ENCODE measurements around the gene MFGE8. TPM values are rescaled to one million over a fixed set of nuclear protein-coding genes. Genes with fewer than 3 reads are reported as not detected.

Gene MFGE8
- total RNA-seq, 1 donor from 2014 or later = 2.4 TPM

DNA sequence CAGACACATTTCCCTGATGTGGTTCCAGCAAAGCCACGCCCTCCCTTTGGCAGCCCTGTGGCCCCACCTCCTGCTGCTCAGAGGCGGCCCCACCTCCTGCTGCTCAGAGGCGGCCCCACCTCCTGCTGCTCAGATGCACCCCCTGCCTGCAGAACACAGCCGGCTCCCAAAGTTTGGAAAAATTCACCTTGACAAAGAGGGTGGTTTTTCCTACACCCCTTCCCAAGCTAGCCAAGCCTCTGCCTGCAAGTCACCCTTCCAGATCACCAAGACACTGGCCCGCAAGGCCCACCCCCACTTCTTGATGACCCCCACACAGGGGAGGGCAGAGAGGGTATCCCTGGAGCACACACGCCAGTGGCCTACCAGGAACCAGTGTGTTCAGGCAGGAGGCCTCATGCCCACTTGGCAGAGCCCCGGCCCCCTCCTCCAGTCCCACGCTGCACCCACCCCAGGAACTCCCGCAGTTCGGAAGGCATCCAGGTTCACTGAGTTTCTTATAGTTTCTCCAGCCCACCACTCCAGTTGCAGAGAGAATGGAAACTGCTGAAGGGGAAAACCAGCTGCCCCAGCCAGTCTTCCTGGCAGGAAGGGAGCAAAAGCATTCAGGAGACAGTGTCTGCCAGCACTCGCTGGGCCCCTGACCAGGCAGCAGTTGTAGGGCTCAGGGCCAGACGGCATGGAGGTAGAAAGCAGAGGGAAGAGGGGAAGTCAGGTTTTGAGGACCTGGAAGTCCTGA is 15.6 kb downstream of the MFGE8 start:
- H3K36me3 Mint-ChIP-seq (ENCODE audit: low read depth) = no peaks in the 10 kb centered on the region
- DNase-seq = no peak
- no peak overlapping the region for H3K27ac Mint-ChIP-seq
- intact Hi-C loops (cut with micrococcal nuclease) = loop anchor here (5.0 kb wide), 1 partner anchor 430 kb away; the partner anchor contains the start of genes MRPL46 and MRPS11
- H3K9me3 Mint-ChIP-seq = no peaks in the 10 kb centered on the region
- peaks cover 6% of the 10 kb centered on the region for H3K27me3 Mint-ChIP-seq
- ChIA-PET POLR2A (no interaction called here), CTCF (interaction anchor here (1.0 kb wide), 1 partner anchor 273 kb away, joined by 4 read pairs; no protein-coding TSS in a partner anchor)
- TF ChIP-seq, protein P1, sequence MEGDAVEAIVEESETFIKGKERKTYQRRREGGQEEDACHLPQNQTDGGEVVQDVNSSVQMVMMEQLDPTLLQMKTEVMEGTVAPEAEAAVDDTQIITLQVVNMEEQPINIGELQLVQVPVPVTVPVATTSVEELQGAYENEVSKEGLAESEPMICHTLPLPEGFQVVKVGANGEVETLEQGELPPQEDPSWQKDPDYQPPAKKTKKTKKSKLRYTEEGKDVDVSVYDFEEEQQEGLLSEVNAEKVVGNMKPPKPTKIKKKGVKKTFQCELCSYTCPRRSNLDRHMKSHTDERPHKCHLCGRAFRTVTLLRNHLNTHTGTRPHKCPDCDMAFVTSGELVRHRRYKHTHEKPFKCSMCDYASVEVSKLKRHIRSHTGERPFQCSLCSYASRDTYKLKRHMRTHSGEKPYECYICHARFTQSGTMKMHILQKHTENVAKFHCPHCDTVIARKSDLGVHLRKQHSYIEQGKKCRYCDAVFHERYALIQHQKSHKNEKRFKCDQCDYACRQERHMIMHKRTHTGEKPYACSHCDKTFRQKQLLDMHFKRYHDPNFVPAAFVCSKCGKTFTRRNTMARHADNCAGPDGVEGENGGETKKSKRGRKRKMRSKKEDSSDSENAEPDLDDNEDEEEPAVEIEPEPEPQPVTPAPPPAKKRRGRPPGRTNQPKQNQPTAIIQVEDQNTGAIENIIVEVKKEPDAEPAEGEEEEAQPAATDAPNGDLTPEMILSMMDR (IDR thresholded peaks at IDR 0.05) = no peak
- no peak overlapping the region for H3K4me3 Mint-ChIP-seq
- H3K4me1 Mint-ChIP-seq = peaks cover 16% of the 10 kb centered on the region
- ATAC-seq (ENCODE audit: low read depth) = peak; percentile 74

DNA sequence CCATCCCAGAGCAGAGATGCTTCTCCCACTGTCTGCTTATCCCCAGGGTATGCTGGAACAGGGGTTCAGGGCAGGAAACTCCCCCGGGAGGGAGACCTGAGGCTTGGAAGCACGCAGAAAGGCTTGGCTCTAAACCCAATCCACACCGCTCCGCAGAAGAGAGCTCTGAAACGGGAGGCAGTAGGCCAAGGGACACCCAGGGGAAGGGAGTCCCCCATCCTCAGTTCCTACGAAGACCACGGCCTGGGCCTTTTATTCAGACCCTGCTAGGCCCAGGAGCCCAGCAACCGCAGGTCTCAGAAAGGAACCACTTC is 16.1 kb downstream of the MFGE8 start:
- no peak overlapping the region for H3K27ac Mint-ChIP-seq
- peaks cover 6% of the 10 kb centered on the region for H3K27me3 Mint-ChIP-seq
- no peak overlapping the region for H3K4me3 Mint-ChIP-seq
- ATAC-seq (ENCODE audit: low read depth) (no peak), DNase-seq (no peak)
- no peaks in the 10 kb centered on the region for H3K9me3 Mint-ChIP-seq
- TF ChIP-seq, protein P1 (IDR thresholded peaks at IDR 0.05) = no peak
- intact Hi-C loops (cut with micrococcal nuclease) = loop anchor here (5.0 kb wide), 1 partner anchor 430 kb away; the partner anchor contains the start of genes MRPL46 and MRPS11
- peaks cover 16% of the 10 kb centered on the region for H3K4me1 Mint-ChIP-seq
- POLR2A ChIA-PET = no interaction called here
- CTCF ChIA-PET = interaction anchor here (1.0 kb wide), 1 partner anchor 272 kb away, joined by 4 read pairs; no protein-coding TSS in a partner anchor
- H3K36me3 Mint-ChIP-seq (ENCODE audit: low read depth) = no peaks in the 10 kb centered on the region

DNA sequence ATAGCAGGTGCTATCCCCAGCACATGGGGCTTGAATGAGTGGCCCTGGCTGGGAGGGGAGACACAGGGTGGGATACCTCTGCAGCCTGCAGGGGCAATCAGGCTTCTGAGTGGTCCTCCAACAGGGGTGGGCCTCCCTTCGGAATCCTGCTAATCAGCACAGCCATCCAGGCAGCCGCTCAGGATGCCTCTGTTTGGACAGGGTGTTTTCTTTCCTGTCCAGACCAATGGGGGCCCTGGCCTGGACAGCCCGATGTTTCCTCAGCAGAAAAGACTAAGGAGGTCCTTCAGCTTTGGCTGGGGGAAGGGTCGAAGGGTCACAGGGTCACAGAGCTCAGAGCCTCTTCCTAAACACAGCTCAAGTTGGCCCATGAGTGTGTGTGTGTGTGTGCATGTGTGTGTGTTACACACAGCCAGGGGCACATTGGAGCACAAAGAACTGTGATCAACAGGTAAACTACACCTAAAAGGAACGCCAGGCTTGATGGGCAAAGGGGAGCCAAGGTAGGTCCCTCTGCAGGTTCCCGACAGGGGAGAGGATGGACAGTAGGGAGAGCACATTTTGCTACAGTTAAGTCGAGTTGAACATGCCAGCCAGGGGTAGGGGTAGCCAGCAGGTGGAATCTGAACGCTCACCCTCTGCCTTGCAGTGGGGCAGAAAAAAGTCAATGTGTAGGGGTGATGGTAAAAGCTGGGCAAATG is 16.7 kb downstream of the MFGE8 start:
- peaks cover 16% of the 10 kb centered on the region for H3K4me1 Mint-ChIP-seq
- no peak for ATAC-seq (ENCODE audit: low read depth)
- no peak for DNase-seq
- H3K36me3 Mint-ChIP-seq (ENCODE audit: low read depth) = no peaks in the 10 kb centered on the region
- CTCF ChIA-PET = interaction anchor here (1.0 kb wide), 1 partner anchor 272 kb away, joined by 4 read pairs; no protein-coding TSS in a partner anchor
- no peaks in the 10 kb centered on the region for H3K9me3 Mint-ChIP-seq
- no peak overlapping the region for H3K4me3 Mint-ChIP-seq
- no peak overlapping the region for H3K27ac Mint-ChIP-seq
- POLR2A ChIA-PET = no interaction called here
- peaks cover 6% of the 10 kb centered on the region for H3K27me3 Mint-ChIP-seq
- intact Hi-C loops (cut with micrococcal nuclease) = loop anchor here (5.0 kb wide), 1 partner anchor 429 kb away; the partner anchor contains the start of genes MRPL46 and MRPS11
- TF ChIP-seq, protein P1 (IDR thresholded peaks at IDR 0.05) = no peak

DNA sequence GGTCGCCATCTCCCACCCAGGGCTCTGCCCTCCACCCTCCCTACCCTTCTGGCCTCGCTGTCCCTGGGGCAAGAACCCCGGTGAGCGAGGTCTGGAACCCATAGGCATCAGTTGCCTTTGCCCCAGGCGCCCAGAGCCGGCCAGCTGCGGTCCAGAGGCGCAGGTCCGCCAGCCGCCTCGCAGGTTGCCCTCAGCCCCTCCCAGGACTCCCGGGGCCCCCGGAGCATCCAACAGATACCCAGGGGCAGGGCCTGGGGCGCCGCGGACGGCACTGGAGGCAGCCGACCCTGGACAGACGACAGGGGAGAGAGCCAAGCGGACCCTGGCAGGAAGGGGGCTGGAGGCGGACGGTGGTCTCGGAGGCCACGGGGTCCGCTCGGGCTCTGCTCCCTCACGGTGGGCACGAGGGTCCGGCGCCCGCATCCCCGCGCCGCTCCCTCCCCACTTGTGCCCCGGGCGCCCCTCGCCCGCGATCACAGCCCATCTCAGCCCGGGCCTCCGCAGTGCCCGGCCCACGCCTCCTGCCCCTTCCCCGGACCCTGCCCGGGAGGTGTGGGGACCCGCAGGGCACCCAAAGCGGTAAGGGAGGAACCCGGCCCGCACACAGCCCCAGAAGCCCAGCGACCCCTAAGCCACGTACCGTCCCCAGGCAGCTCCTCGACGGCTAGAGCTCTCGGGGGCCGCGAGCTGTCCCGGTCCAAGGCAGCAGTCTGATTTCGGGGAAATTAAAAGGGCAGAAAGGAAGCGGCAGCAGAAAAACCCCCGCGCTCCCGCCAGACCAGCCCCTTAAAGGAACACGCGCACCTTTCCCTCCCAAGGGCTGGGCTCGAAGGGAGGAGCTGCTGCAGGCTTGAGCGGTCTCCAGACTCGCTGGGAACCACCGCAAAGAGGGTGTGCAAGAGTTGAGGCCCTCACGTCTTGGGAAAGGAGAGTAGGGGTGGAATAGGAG is 18.1 kb downstream of the MFGE8 start, which contains the start of gene HAPLN3:
Gene HAPLN3, minus strand, starts transcription at position 726 of the 949 bp plus-strand sequence. CDS start 8,246 bp downstream, outside the sequence.
- intact Hi-C loops (cut with micrococcal nuclease) = loop anchor here (1.0 to 5.0 kb wide), 5 partner anchors 122 to 428 kb away; partner anchors contain the start of genes AEN, MRPL46 and MRPS11
- Mint-ChIP-seq H3K9me3 (no peaks in the 10 kb centered on the region), H3K4me1 (peaks cover 16% of the 10 kb centered on the region), H3K4me3 (peak within 1 kb of the TSS; percentile 84), H3K27me3 (peaks cover 6% of the 10 kb centered on the region), H3K36me3 (ENCODE audit: low read depth) (no peaks in the 10 kb centered on the region), H3K27ac (no peak within 1 kb of the TSS)
- TF ChIP-seq, protein P1 (IDR thresholded peaks at IDR 0.05) = no peak
- ChIA-PET POLR2A (interaction anchor here (0.7 kb wide), 1 partner anchor 424 kb away, joined by 10 read pairs; no protein-coding TSS in a partner anchor), CTCF (interaction anchor here (0.9 to 1.0 kb wide), 2 partner anchors 10 to 194 kb away, joined by 3 to 4 read pairs; no protein-coding TSS in a partner anchor)
- peak; percentile 56 for ATAC-seq (ENCODE audit: low read depth)
- peak; percentile 32 for DNase-seq

Data from activated B cell treated with CpG ODN at 0.5 μM for 24 hours (primary cell).